ENCODE results near the gene ZNF32. TPM values are rescaled to one million over a fixed set of nuclear protein-coding genes. Genes with fewer than 3 reads are reported as not detected.

ZNF32 gene
- total RNA-seq, 4 donors from 2014 or later = 54.8 to 77.7 (median 57.4) TPM

- H3K4me3 ChIP-seq = no peak overlapping the region
- 90% methylated on average over 7 of the region's 7 CpGs for WGBS
- H3K27me3 ChIP-seq = no peaks in the 10 kb centered on the region
- peaks cover 16 to 38% (median 24%) of the 10 kb centered on the region in 4 donors for H3K4me1 ChIP-seq
- TF ChIP-seq CTCF (IDR thresholded peaks at IDR 0.05) (no peak), POLR2A (IDR thresholded peaks at IDR 0.05; ENCODE audit: low read depth) (no peak), POLR2AphosphoS5 (IDR thresholded peaks at IDR 0.05) (no peak), EP300 (IDR thresholded peaks at IDR 0.05) (no peak)
- intact Hi-C loops (cut with DNase I) = loop anchor here (5.0 kb wide), 4 partner anchors 218 to 693 kb away; partner anchors contain the start of gene CXCL12
- no peak for DNase-seq (ENCODE audit: extremely low spot score)
- no peaks in the 10 kb centered on the region for H3K9me3 ChIP-seq
- H3K36me3 ChIP-seq = no peaks in the 10 kb centered on the region
- no peak overlapping the region for H3K27ac ChIP-seq (replicated peaks in 1 of 4)
These were observed 45.8 kb upstream of the ZNF32 start for GRCh38 chr10:43694526-43694925.

GRCh38 chr10:43693602-43694001, 44.9 kb upstream of the ZNF32 start:
- Histone ChIP-seq H3K4me1 (peaks cover 22 to 34% (median 30%) of the 10 kb centered on the region in 4 donors), H3K27ac (replicated peaks in 1 of 4) (no peak overlapping the region), H3K4me3 (no peak overlapping the region), H3K27me3 (no peaks in the 10 kb centered on the region), H3K36me3 (no peaks in the 10 kb centered on the region), H3K9me3 (no peaks in the 10 kb centered on the region)
- intact Hi-C loops (cut with DNase I) = loop anchor here (5.0 kb wide), 4 partner anchors 219 to 694 kb away; partner anchors contain the start of gene CXCL12
- no peak for DNase-seq (ENCODE audit: extremely low spot score)
- TF ChIP-seq POLR2AphosphoS5 (IDR thresholded peaks at IDR 0.05) (no peak), POLR2A (IDR thresholded peaks at IDR 0.05; ENCODE audit: low read depth) (no peak), CTCF (IDR thresholded peaks at IDR 0.05) (no peak), EP300 (IDR thresholded peaks at IDR 0.05) (no peak)
- WGBS = 87% methylated on average over 3 of the region's 3 CpGs

- no peak overlapping the region for H3K27ac ChIP-seq (replicated peaks in 1 of 4)
- intact Hi-C loops (cut with DNase I) = loop anchor here (5.0 kb wide), 4 partner anchors 220 to 695 kb away; partner anchors contain the start of gene CXCL12
- H3K4me1 ChIP-seq = peaks cover 22 to 30% (median 26%) of the 10 kb centered on the region in 4 donors
- no peak for TF ChIP-seq EP300 (IDR thresholded peaks at IDR 0.05)
- no peak for TF ChIP-seq POLR2A (IDR thresholded peaks at IDR 0.05; ENCODE audit: low read depth)
- no peak for TF ChIP-seq CTCF (IDR thresholded peaks at IDR 0.05)
- no peak for TF ChIP-seq POLR2AphosphoS5 (IDR thresholded peaks at IDR 0.05)
- no peak overlapping the region for H3K4me3 ChIP-seq
- DNase-seq (ENCODE audit: extremely low spot score) = no peak
- H3K36me3 ChIP-seq = no peaks in the 10 kb centered on the region
- WGBS = 90% methylated on average over 10 of the region's 10 CpGs
- H3K27me3 ChIP-seq = no peaks in the 10 kb centered on the region
- H3K9me3 ChIP-seq = no peaks in the 10 kb centered on the region
These were observed 43.6 kb upstream of the ZNF32 start for GRCh38 chr10:43692051-43692825.

DNA sequence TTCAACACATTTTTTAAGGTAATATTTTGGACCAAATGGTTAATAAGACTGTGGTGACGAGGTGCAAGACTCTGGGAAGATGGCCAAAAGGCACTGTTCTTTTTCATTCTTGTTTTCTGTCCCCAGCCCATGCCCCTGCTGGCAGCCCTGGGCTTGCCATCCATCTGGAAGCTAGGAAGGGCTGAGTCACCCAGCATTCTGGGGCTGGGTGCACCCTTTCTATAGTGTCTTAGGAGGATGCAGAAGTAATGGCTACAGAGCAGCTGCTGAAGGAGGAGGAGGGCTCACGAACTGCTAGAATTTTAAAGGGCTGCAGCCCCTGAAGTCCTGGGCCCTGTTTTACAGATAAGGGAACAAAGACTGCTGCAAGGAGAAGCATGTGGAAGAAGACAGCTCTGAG, 42.8 kb upstream of the ZNF32 start:
- intact Hi-C loops (cut with DNase I) = loop anchor here (5.0 kb wide), 4 partner anchors 221 to 696 kb away; partner anchors contain the start of gene CXCL12
- no peak overlapping the region for H3K27ac ChIP-seq (replicated peaks in 1 of 4)
- TF ChIP-seq POLR2AphosphoS5 (IDR thresholded peaks at IDR 0.05) (no peak), POLR2A (IDR thresholded peaks at IDR 0.05; ENCODE audit: low read depth) (no peak), EP300 (IDR thresholded peaks at IDR 0.05) (no peak), CTCF (IDR thresholded peaks at IDR 0.05) (no peak)
- H3K36me3 ChIP-seq = no peaks in the 10 kb centered on the region
- no peaks in the 10 kb centered on the region for H3K27me3 ChIP-seq
- WGBS = 82% methylated on average over 2 of the region's 2 CpGs
- no peaks in the 10 kb centered on the region for H3K9me3 ChIP-seq
- peaks cover 22 to 30% (median 26%) of the 10 kb centered on the region in 4 donors for H3K4me1 ChIP-seq
- H3K4me3 ChIP-seq = no peak overlapping the region
- no peak for DNase-seq (ENCODE audit: extremely low spot score)
